ENCODE results near the gene ITGB3.

The ITGB3 gene

DNA sequence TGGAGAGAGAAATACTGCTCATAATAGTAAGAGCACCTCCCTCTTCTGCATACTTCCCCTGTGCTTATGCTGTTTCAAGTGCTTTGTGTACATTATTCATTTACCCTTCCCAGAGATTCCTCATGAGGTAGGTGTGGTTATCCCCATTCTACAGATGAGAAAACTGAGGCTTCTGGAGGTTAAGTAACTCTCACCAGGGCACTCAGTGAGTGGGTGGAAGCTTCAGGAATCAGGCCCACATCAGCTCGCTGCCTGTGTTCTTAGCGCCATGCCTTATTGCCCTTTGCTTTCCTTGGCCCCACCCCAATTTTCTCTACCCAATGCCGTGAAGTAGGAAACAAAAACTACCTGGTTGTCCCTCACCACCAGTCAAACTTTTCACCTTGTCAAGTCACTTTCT is 18.1 kb upstream of the ITGB3 start:
- H3K9ac ChIP-seq (ENCODE audit: low read length), result no peak overlapping the region
- no peak overlapping the region for H2AFZ ChIP-seq (ENCODE audit: low read depth, low read length)
- H3K4me1 ChIP-seq (ENCODE audit: low read length), result peaks cover 25% of the 10 kb centered on the region
- H4K20me1 ChIP-seq (ENCODE audit: insufficient read depth, low read length), result no peaks in the 10 kb centered on the region
- no peaks in the 10 kb centered on the region for H3K79me2 ChIP-seq (ENCODE audit: low read length)
- H3K27ac ChIP-seq (ENCODE audit: low read length), result no peak overlapping the region
- TF ChIP-seq EZH2phosphoT487 (IDR thresholded peaks at IDR 0.05; ENCODE audit: low read depth), result no peak
- TF ChIP-seq, protein P1, sequence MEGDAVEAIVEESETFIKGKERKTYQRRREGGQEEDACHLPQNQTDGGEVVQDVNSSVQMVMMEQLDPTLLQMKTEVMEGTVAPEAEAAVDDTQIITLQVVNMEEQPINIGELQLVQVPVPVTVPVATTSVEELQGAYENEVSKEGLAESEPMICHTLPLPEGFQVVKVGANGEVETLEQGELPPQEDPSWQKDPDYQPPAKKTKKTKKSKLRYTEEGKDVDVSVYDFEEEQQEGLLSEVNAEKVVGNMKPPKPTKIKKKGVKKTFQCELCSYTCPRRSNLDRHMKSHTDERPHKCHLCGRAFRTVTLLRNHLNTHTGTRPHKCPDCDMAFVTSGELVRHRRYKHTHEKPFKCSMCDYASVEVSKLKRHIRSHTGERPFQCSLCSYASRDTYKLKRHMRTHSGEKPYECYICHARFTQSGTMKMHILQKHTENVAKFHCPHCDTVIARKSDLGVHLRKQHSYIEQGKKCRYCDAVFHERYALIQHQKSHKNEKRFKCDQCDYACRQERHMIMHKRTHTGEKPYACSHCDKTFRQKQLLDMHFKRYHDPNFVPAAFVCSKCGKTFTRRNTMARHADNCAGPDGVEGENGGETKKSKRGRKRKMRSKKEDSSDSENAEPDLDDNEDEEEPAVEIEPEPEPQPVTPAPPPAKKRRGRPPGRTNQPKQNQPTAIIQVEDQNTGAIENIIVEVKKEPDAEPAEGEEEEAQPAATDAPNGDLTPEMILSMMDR (IDR thresholded peaks at IDR 0.05; ENCODE audit: low read depth, low read length), result no peak
- H3K9me3 ChIP-seq (ENCODE audit: insufficient read depth, low read length), result no peaks in the 10 kb centered on the region
- H3K4me2 ChIP-seq (ENCODE audit: low read length), result no peak overlapping the region
- no peaks in the 10 kb centered on the region for H3K36me3 ChIP-seq (replicated peaks; ENCODE audit: low read depth, low read length)
- H3K27me3 ChIP-seq (ENCODE audit: low read depth, low read length), result no peaks in the 10 kb centered on the region
- H3K4me3 ChIP-seq (ENCODE audit: low read length), result no peak overlapping the region

DNA sequence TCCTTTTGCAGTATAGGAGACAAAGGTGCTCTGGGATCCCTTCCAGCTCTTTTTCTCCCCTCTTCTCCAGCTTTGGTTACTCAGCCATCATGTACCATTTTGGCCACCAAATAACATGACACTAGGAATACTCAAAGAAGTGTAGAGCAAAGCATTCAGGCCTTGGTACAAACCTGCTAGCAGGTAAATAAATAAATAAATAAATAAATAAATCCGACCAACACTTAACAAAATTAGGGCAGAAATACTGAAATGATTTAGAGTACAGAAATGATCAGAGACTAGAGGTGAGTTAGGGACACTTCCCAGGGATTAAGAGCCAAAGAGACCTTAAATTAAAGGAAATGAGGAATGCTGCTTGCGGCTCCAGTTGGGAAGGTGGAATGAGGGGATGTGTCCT is 17.7 kb upstream of the ITGB3 start:
- no peak overlapping the region for H3K4me2 ChIP-seq (ENCODE audit: low read length)
- H2AFZ ChIP-seq (ENCODE audit: low read depth, low read length), result no peak overlapping the region
- H3K27ac ChIP-seq (ENCODE audit: low read length), result no peak overlapping the region
- H3K79me2 ChIP-seq (ENCODE audit: low read length), result no peaks in the 10 kb centered on the region
- no peaks in the 10 kb centered on the region for H3K36me3 ChIP-seq (replicated peaks; ENCODE audit: low read depth, low read length)
- TF ChIP-seq, protein P1 (IDR thresholded peaks at IDR 0.05; ENCODE audit: low read depth, low read length), result no peak
- no peak for TF ChIP-seq EZH2phosphoT487 (IDR thresholded peaks at IDR 0.05; ENCODE audit: low read depth)
- peaks cover 26% of the 10 kb centered on the region for H3K4me1 ChIP-seq (ENCODE audit: low read length)
- H3K9me3 ChIP-seq (ENCODE audit: insufficient read depth, low read length), result no peaks in the 10 kb centered on the region
- no peak overlapping the region for H3K4me3 ChIP-seq (ENCODE audit: low read length)
- H3K9ac ChIP-seq (ENCODE audit: low read length), result no peak overlapping the region
- no peaks in the 10 kb centered on the region for H4K20me1 ChIP-seq (ENCODE audit: insufficient read depth, low read length)
- H3K27me3 ChIP-seq (ENCODE audit: low read depth, low read length), result no peaks in the 10 kb centered on the region

DNA sequence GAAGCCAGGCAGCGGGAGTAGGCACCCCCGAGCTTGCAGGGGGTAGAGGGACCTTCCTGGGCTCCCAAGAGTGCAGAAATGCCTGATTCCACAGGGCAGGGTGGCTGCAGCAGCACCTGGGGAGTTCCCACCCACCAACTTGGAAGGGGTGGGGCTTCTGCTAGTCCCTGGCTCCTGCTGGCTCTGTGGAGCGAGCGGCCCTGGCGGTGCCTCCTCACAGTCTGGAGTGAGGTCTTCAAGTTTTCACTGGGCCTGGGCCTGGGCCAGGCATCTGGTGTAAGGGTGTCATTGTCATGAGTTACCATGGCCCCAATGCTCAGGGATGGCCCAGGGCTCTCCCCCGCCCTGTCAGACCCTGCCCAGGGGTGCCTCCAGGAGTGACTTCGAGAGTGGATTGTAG is 15.8 kb upstream of the ITGB3 start:
- no peak for TF ChIP-seq EZH2phosphoT487 (IDR thresholded peaks at IDR 0.05; ENCODE audit: low read depth)
- TF ChIP-seq, protein P1 (IDR thresholded peaks at IDR 0.05; ENCODE audit: low read depth, low read length), result no peak
- Histone ChIP-seq H3K79me2 (ENCODE audit: low read length) (no peaks in the 10 kb centered on the region), H3K4me2 (ENCODE audit: low read length) (no peak overlapping the region), H3K36me3 (replicated peaks; ENCODE audit: low read depth, low read length) (no peaks in the 10 kb centered on the region), H3K9me3 (ENCODE audit: insufficient read depth, low read length) (no peaks in the 10 kb centered on the region), H4K20me1 (ENCODE audit: insufficient read depth, low read length) (no peaks in the 10 kb centered on the region), H2AFZ (ENCODE audit: low read depth, low read length) (no peak overlapping the region), H3K27me3 (ENCODE audit: low read depth, low read length) (no peaks in the 10 kb centered on the region), H3K4me3 (ENCODE audit: low read length) (no peak overlapping the region), H3K27ac (ENCODE audit: low read length) (no peak overlapping the region), H3K4me1 (ENCODE audit: low read length) (peaks cover 13% of the 10 kb centered on the region), H3K9ac (ENCODE audit: low read length) (no peak overlapping the region)

DNA sequence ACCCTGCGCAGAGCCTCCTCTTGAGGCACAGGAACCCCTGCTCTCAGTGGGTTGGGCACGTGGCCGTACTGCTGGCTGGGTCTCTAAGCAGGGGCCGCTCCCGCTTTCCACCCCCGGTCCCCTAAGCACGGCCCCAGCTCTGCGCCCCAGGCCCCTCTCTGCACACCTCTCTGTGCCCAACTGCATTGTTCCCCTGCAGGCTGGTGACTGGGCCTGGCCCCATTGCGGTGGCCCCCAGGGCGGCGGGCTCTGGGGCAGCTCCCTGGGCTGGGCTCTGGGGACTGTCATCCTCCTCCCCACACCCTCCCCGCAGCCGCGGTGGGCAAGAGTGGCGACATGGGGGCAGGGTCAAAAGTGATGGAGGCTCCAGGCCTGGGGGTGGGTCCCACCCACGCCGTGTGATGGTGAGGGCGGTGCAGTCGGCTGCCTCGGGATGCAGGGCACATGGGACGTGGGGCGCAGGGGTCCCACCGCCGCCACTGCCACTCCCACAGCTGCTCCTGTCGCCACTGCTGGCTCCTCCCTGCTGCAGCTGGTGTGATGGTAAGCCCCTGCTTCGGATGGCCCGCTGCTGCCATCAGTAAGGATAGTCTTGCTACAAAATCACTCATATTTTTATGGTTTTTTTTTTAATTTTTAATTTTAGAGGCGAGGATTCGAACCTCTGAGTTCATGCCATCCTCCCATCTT is 15.2 kb upstream of the ITGB3 start:
- TF ChIP-seq EZH2phosphoT487 (IDR thresholded peaks at IDR 0.05; ENCODE audit: low read depth), result no peak
- TF ChIP-seq, protein P1 (IDR thresholded peaks at IDR 0.05; ENCODE audit: low read depth, low read length), result no peak
- Histone ChIP-seq H3K4me3 (ENCODE audit: low read length) (no peak overlapping the region), H3K27ac (ENCODE audit: low read length) (no peak overlapping the region), H4K20me1 (ENCODE audit: insufficient read depth, low read length) (no peaks in the 10 kb centered on the region), H3K79me2 (ENCODE audit: low read length) (no peaks in the 10 kb centered on the region), H3K9me3 (ENCODE audit: insufficient read depth, low read length) (no peaks in the 10 kb centered on the region), H3K9ac (ENCODE audit: low read length) (no peak overlapping the region), H3K4me1 (ENCODE audit: low read length) (peaks cover 13% of the 10 kb centered on the region), H3K27me3 (ENCODE audit: low read depth, low read length) (no peaks in the 10 kb centered on the region), H2AFZ (ENCODE audit: low read depth, low read length) (no peak overlapping the region), H3K4me2 (ENCODE audit: low read length) (no peak overlapping the region), H3K36me3 (replicated peaks; ENCODE audit: low read depth, low read length) (no peaks in the 10 kb centered on the region)
